Omental fat pad (tissue), 4 donors: Measurements from ENCODE around the gene ADGRF3. TPM values are rescaled to one million over a fixed set of nuclear protein-coding genes. Genes with fewer than 3 reads are reported as not detected.
"Not testable (repeated sequence)": the region's sequence is repeated elsewhere in the genome, so short reads cannot be mapped to it uniquely, and the experiment has no call there.

Experiments used
- ATAC-seq: fragments of 150-250 bp; one replicate; pipeline ENCODE4 v1.9.1; 2016; ENCODE audit warnings: mild to moderate bottlenecking, moderate library complexity; ENCODE audit not compliant: low FRiP score
- DNase-seq: peaks from one replicate; pipeline ENCODE4 v3.0.0-alpha.2; 2019; ENCODE audit warnings: low spot score
- total RNA-seq, 4 donors: library from RNA; depleted of rRNA; stranded (reverse); fragments of >200 nt; gene quantifications; one replicate each; pipeline ENCODE4 v1.1.0, GENCODE V29; 2016
- TF ChIP-seq, protein P1 (sequence below), 3 donors: fragments of 450-650 bp; IDR thresholded peaks; one replicate each; pipeline ENCODE4 v1.5.1; 2016 to 2017; ENCODE audit warnings: antibody characterized with exemption in 3 of 3, mild to moderate bottlenecking in 3 of 3, moderate library complexity in 2 of 3

Gene ADGRF3
- total RNA-seq, 4 donors from 2014 or later: 0.09 TPM; not detected in 3

DNA sequence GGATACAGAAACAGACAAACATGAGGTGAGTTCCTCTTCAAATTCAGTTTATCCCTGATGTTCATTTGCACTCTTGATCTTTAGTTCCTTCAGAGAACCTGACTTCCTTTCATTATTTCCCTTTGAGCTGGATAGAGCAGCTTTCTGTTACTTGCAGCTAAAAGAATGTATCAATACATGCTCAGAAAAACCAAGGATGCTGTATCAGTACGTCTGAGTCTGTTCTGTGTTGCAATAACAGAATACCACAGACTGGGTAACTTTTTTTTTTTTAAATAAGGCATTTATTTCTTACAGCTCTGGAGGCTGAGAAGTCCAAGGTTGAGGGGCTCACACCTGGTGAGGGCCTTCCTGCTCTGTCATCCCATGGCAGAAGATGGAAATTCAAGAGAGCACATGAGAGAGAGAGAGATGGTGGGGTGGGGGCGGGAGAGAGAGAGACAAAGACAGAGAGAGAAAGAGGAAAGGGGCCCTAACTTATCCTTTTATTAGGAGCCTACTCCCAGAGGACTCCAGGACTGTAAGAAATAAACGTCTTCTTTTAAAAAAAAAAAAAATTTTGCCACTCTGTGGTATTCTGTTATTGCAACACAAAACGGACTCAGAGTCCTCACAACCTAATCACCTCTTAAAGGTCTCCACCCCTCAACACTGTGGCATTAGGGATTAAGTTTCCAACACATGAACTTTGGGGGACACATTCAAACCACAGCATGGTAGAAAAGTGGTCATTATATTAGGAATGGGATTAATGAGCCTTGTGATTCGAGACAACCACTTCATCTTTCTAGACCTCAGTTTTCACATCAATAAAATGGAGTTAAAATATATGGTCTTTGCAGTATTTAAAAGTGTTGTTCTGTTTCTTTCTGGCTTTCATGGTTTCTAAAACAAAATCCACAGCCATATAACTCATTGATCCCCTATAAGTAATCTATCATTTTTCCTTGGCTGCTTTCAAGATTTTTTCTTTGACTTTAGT is 19.0 kb downstream of the ADGRF3 start:
- no peak for ATAC-seq
- DNase-seq: no peak
- TF ChIP-seq, protein P1, sequence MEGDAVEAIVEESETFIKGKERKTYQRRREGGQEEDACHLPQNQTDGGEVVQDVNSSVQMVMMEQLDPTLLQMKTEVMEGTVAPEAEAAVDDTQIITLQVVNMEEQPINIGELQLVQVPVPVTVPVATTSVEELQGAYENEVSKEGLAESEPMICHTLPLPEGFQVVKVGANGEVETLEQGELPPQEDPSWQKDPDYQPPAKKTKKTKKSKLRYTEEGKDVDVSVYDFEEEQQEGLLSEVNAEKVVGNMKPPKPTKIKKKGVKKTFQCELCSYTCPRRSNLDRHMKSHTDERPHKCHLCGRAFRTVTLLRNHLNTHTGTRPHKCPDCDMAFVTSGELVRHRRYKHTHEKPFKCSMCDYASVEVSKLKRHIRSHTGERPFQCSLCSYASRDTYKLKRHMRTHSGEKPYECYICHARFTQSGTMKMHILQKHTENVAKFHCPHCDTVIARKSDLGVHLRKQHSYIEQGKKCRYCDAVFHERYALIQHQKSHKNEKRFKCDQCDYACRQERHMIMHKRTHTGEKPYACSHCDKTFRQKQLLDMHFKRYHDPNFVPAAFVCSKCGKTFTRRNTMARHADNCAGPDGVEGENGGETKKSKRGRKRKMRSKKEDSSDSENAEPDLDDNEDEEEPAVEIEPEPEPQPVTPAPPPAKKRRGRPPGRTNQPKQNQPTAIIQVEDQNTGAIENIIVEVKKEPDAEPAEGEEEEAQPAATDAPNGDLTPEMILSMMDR (IDR thresholded peaks at IDR 0.05): no peak

DNA sequence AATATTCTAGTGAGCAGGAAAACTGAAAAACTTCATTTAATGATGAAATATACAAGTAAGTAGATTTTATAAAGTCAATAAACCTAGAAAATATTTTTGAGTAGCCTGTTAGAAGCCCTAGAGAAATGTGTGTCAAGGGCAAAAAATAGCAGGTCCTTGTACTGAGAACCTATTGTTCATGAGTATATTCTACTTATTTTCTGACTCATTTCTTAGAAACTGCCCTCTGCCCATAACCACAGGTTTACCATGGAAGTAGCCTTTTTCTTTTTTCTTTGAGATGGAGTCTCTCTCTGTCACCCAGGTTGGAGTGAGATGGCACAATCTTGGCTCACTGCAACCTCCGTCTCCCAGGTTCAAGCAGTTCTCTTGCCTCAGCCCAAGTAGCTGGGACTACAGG is 20.1 kb downstream of the ADGRF3 start:
- no peak for ATAC-seq

DNA sequence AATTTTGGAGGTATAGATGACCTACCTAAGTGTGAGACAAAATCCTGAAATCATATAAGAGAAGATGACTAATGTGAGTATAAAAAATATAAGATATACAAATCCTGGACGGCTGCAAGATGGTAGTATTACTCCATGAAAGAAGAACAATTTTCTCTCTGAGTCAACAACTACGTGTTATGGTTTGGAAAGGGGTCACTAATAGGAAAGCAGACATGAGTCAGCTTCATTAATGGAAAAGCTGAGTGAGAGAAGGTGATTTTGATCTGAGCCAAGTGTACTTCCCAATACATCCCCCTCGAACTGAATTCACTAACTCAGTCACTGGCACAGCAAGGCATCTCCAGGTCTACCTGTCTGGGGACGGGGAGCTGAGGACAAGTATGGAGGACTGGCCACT is 20.7 kb downstream of the ADGRF3 start:
- TF ChIP-seq, protein P1 (IDR thresholded peaks at IDR 0.05): no peak
- no peak for ATAC-seq
- no peak for DNase-seq

More for the DNA sequence above, 20.1 kb downstream of the ADGRF3 start:
- DNase-seq: no peak
- TF ChIP-seq, protein P1 (IDR thresholded peaks at IDR 0.05): no peak

DNA sequence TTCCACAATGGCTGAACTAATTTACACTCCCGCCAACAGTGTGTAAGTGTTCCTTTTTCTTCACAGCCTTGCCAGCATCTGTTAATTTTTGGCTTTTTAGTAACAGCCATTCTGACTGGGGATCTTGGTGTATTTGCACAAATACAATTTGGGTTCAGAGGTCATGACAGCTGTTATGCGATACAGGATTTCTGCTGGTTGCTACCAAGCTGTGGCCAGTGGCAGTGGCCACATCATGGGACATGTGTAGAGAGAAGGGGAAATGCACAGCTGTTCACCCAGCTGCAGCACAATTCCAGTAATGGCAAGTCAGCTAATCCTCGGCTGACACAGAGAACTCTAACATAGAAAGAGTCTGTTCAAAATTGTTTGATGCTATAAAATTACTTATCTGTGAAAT is 21.7 kb downstream of the ADGRF3 start:
- TF ChIP-seq, protein P1 (IDR thresholded peaks at IDR 0.05): no peak
- ATAC-seq (no peak), DNase-seq (no peak)

DNA sequence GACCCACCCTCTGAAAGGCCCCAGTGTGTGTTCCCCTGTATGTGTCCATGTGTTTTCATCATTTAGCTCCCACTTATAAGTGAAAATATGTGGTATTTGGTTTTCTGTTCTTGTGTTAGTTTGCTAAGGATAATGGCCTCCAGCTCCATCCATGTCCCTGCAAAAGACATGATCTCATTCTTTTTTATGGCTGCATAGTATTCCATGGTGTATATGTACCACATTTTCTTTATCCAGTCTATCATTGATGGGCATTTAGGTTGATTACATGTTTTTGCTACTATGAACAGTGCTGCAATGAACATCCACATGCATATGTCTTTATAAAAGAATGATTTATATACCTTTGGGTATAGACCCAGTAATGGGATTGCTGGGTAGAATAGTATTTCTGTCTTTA is 22.1 kb downstream of the ADGRF3 start:
- DNase-seq, ATAC-seq: not testable (repeated sequence)

DNA sequence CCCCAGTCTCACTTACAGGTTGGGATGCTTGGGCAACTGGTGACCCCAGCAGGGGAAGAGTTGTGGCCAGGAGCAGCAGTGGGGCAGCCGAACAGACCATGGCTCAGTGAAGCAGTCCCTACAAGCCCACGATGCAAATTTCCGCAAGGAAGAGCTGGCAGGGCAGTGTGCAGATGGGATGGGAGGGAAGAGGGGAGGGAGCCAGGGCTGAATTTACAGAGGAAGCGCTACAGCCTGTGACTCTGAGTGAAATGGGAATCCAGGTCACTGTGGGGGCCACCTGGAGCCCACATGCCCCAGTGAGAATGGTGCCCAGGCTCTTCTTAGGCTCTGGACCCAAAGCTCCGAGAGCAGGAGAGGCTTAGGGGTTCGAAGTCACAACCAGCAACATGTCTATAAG is 27.6 kb downstream of the ADGRF3 start:
- no peak for DNase-seq
- TF ChIP-seq, protein P1 (IDR thresholded peaks at IDR 0.05): no peak
- ATAC-seq: no peak

DNA sequence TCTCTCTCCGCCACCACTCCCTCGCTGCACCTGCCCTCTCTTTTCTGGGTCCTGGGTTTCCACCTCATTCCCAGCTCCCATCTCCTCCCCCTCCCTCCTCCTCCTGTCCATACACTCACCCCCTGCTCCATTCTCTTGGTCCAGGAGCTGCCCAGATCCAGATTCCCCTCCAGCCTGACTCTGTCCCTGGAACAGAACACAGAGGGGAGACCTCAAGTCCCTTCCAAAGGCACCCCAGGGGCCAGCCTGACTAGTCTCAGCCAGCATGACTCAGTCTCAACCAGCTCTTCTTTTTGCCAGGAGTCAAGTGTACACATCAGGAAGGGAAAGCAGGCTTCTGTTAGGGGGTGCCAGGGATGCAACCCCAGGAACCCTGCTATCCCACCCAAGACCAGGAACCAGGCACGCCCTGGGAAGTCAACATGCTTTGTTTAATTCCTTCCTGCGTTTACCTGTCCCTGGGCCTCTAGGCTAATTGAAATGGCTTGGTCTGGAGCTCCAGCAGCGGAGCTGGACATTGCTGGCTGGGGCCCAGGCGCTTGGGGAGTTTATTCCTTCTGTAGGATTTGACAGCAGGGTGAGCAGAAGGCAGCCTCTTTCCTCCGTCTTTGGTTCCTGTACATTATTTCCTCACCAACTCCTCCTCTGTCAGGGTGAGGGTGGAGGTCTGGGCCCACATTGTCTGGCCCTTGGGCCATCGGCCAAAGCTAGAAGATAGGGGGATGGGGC is 29.0 kb downstream of the ADGRF3 start:
- no peak for DNase-seq
- no peak for ATAC-seq
- TF ChIP-seq, protein P1 (IDR thresholded peaks at IDR 0.05): no peak
